Mammary microvascular endothelial cell (primary cell): ENCODE data around the gene GPALPP1. TPM values are rescaled to one million over a fixed set of nuclear protein-coding genes. Genes with fewer than 3 reads are reported as not detected.

ENCODE experiments used
- total RNA-seq: library from RNA; depleted of rRNA; stranded (reverse); fragments of >200 nt; gene quantifications from 2 replicates; pipeline ENCODE4 v1.2.3, GENCODE V29; 2015

The GPALPP1 gene, protein sequence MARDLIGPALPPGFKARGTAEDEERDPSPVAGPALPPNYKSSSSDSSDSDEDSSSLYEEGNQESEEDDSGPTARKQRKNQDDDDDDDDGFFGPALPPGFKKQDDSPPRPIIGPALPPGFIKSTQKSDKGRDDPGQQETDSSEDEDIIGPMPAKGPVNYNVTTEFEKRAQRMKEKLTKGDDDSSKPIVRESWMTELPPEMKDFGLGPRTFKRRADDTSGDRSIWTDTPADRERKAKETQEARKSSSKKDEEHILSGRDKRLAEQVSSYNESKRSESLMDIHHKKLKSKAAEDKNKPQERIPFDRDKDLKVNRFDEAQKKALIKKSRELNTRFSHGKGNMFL
- total RNA-seq, result 23.5 and 25.1 TPM in 2 replicates

DNA sequence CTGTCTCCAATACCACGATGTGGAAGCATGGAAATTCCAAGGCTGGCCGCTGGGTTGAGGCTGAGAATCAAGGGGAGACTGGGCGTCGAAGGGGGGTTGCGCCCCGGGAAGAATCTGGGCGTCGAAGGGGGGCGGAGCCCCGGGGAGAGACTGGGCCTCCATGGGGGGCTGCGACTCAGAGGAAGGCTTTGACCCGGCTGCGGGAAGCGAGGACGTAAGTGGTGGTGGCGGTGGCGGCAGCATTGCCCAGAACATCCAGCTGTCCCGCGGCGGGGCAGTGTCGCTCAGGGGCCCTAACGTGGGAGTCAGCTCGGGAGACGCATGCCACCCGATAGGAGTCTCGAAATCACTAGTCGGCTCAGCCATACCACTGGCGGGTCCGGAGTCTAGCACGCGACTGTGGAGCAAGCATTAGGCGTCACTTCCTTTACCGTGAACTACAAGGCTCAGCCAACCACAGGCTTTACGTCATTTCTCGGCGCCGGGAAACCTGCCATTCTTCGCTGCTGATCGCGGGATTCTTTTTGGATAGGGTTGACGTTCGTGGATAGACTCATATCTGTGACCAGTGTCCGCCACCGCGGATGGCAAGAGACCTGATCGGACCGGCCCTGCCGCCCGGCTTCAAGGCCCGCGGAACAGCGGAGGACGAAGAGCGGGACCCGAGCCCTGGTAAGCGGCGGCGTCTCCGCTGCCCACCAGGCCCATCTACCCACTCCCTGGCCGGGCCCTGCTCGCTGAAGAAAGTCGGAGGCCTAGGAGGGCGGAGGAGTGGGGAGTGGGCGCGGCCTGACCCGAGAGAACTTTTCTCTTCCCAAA is at the start of gene GPALPP1, which contains the start of gene NUFIP1:
GPALPP1 (plus strand) TSS at position 468 of the 819 bp plus-strand sequence; CDS start at position 585, 117 bp downstream.
NUFIP1 (minus strand) TSS at position 401 of the 819 bp plus-strand sequence; CDS start at position 366, 35 bp downstream.

Other genes with a start within 250 kb of the GPALPP1 start
- gene NUFIP1, start 67 bp upstream of the GPALPP1 start, total RNA-seq, result 3.1 and 3.8 TPM in 2 replicates
- gene GTF2F2, start 131.0 kb downstream of the GPALPP1 start, total RNA-seq, result 19.7 and 25.3 TPM in 2 replicates
- not detected in 2 replicates for gene KCTD4, start 211.5 kb downstream of the GPALPP1 start, total RNA-seq